GM12892 (cell line): ENCODE measurements around the gene LCN6.
"Not testable (repeated sequence)": the region's sequence is repeated elsewhere in the genome, so short reads cannot be mapped to it uniquely, and the experiment has no call there.

Source experiments
- DNase-seq: peaks from one replicate; pipeline ENCODE4 v3.0.0; 2011; ENCODE audit not compliant: insufficient read length
- FAIRE-seq: peaks from 2 replicates; lab custom pipeline; 2011; peaks lifted over from hg19 to GRCh38; lab: Jason Lieb, UNC
- POLR2A ChIP-seq: IDR thresholded peaks from 2 replicates; pipeline ENCODE4 v1.6.1; 2011; ENCODE audit warnings: low read depth, low read length, control low read depth
- POLR2AphosphoS5 ChIP-seq: IDR thresholded peaks from 2 replicates; pipeline ENCODE4 v1.6.1; 2011; ENCODE audit warnings: low read depth, low read length, control low read depth
- TAF1 ChIP-seq: IDR thresholded peaks from 2 replicates; pipeline ENCODE4 v1.6.1; 2011; ENCODE audit warnings: low read depth, mild to moderate bottlenecking, control low read depth, low read length, borderline replicate concordance

LCN6 gene

GRCh38 chr9:136776947-136777346 is 28.6 kb upstream of the LCN6 start:
- DNase-seq (no peak), FAIRE-seq (no peak)
- TF ChIP-seq TAF1 (no peak), POLR2A (no peak), POLR2AphosphoS5 (no peak)

- no peak for TF ChIP-seq POLR2AphosphoS5
- no peak for DNase-seq
- FAIRE-seq, result no peak
Observed at GRCh38 chr9:136775191-136775590, 26.9 kb upstream of the LCN6 start.

GRCh38 chr9:136774416-136775045 is 26.2 kb upstream of the LCN6 start:
- DNase-seq (no peak), FAIRE-seq (no peak)
- no peak for TF ChIP-seq POLR2AphosphoS5
- TF ChIP-seq TAF1, result no peak
- no peak for TF ChIP-seq POLR2A

- FAIRE-seq (no peak), DNase-seq (no peak)
- no peak for TF ChIP-seq POLR2AphosphoS5
- no peak for TF ChIP-seq POLR2A
Observed at GRCh38 chr9:136773386-136774044, 25.2 kb upstream of the LCN6 start.

GRCh38 chr9:136771907-136772415 is 23.6 kb upstream of the LCN6 start:
- TF ChIP-seq TAF1, result no peak
- no peak for TF ChIP-seq POLR2A
- TF ChIP-seq POLR2AphosphoS5, result no peak
- FAIRE-seq, result no peak
- no peak for DNase-seq

GRCh38 chr9:136769710-136770191 is 21.4 kb upstream of the LCN6 start:
- no peak for FAIRE-seq
- no peak for DNase-seq

GRCh38 chr9:136766410-136767120 is 18.2 kb upstream of the LCN6 start:
- FAIRE-seq, result peak; percentile 92
- not testable (repeated sequence) for DNase-seq

More at GRCh38 chr9:136769710-136770191, 21.4 kb upstream of the LCN6 start:
- no peak for TF ChIP-seq TAF1
- TF ChIP-seq POLR2A, result no peak
- TF ChIP-seq POLR2AphosphoS5, result no peak

- not testable (repeated sequence) for FAIRE-seq, DNase-seq
Observed at GRCh38 chr9:136765745-136766409, 17.6 kb upstream of the LCN6 start.

- DNase-seq (no peak), FAIRE-seq (no peak)
- no peak for TF ChIP-seq POLR2AphosphoS5
- TF ChIP-seq TAF1, result no peak
- TF ChIP-seq POLR2A, result no peak
Observed at GRCh38 chr9:136765041-136765440, 16.7 kb upstream of the LCN6 start.

- DNase-seq, result no peak
Observed at GRCh38 chr9:136764301-136764891, 16.1 kb upstream of the LCN6 start, which contains the start of gene LCN15. Gene LCN15, minus strand, starts transcription at chr9:136764518. Its CDS starts 30 bp downstream, at chr9:136764488.

GRCh38 chr9:136763649-136764035 is 15.3 kb upstream of the LCN6 start:
- FAIRE-seq, result no peak
- TF ChIP-seq TAF1, result no peak
- no peak for TF ChIP-seq POLR2AphosphoS5
- no peak for TF ChIP-seq POLR2A
- DNase-seq, result no peak

More at GRCh38 chr9:136764301-136764891, 16.1 kb upstream of the LCN6 start, which contains the start of gene LCN15:
- TF ChIP-seq TAF1 (no peak), POLR2A (no peak), POLR2AphosphoS5 (no peak)
- no peak for FAIRE-seq
